PC-9 (cell line): Measurements from ENCODE around the gene NAGLU. TPM values are rescaled to one million over a fixed set of nuclear protein-coding genes. Genes with fewer than 3 reads are reported as not detected.
"Not testable (repeated sequence)": the region's sequence is repeated elsewhere in the genome, so short reads cannot be mapped to it uniquely, and the experiment has no call there.

Experiments used
- BruUV-seq: library from RNA; stranded (reverse); fragments of 400-500 nt; replicated peaks from 2 replicates; lab custom pipeline; 2021; lab: Mats Ljungman, UMichigan
- CTCF ChIA-PET: fragments of 300-600 bp; sonication (Branson Sonifier 250); formaldehyde crosslinking; loops from one replicate; lab custom pipeline; 2022; ENCODE audit warnings: antibody characterized with exemption; lab: Charles Lee
- POLR2A ChIA-PET: fragments of 300-600 bp; sonication (Branson Sonifier 250); formaldehyde crosslinking; loops from one replicate; lab custom pipeline; 2022; ENCODE audit warnings: antibody characterized with exemption; ENCODE audit not compliant: unreplicated experiment; lab: Charles Lee
- DNase-seq, 2 experiments: peaks; one replicate each; pipeline versions ENCODE4 v3.0.0 to v3.0.0-alpha.2; 2015 to 2022; ENCODE audit warnings: mixed read lengths in 1 of 2
- H2AFZ ChIP-seq: fragments of 200-600 bp; sonication (generic); 2 replicates; pipeline ENCODE4 v1.8.1; 2017; ENCODE audit warnings: antibody characterized with exemption
- H3F3A ChIP-seq: fragments of 200-600 bp; sonication (generic); 2 replicates; pipeline ENCODE4 v1.8.1; 2017; ENCODE audit warnings: antibody characterized with exemption, mild to moderate bottlenecking, low read depth; ENCODE audit not compliant: insufficient read depth
- H3K27ac ChIP-seq: fragments of 200-600 bp; sonication (generic); 2 replicates; pipeline ENCODE4 v1.6.1; 2016; ENCODE audit warnings: mixed run types
- H3K27me3 ChIP-seq: fragments of 200-600 bp; sonication (generic); 2 replicates; pipeline ENCODE4 v1.6.1; 2016; ENCODE audit warnings: low read depth, mixed run types; ENCODE audit not compliant: insufficient read depth
- H3K36me3 ChIP-seq: fragments of 200-600 bp; sonication (generic); 2 replicates; pipeline ENCODE4 v1.6.1; 2016; ENCODE audit warnings: low read depth, mixed run types
- H3K4me1 ChIP-seq: fragments of 200-600 bp; sonication (generic); replicated peaks from 2 replicates; pipeline ENCODE4 v1.6.1; 2016; ENCODE audit warnings: mixed run types; ENCODE audit not compliant: insufficient read depth
- H3K4me2 ChIP-seq: fragments of 200-600 bp; sonication (generic); 2 replicates; pipeline ENCODE4 v1.6.1; 2017; ENCODE audit warnings: mixed run types
- H3K4me3 ChIP-seq: fragments of 200-600 bp; sonication (generic); 2 replicates; pipeline ENCODE4 v1.6.1; 2016; ENCODE audit warnings: mixed run types
- H3K79me2 ChIP-seq: fragments of 200-600 bp; sonication (generic); 2 replicates; pipeline ENCODE4 v1.6.1; 2017; ENCODE audit warnings: low read depth, mixed run types
- H3K9me2 ChIP-seq: fragments of 200-600 bp; sonication (generic); 2 replicates; pipeline ENCODE4 v1.8.1; 2017; ENCODE audit warnings: mild to moderate bottlenecking; ENCODE audit not compliant: insufficient read depth
- H3K9me3 ChIP-seq: fragments of 200-600 bp; sonication (generic); 2 replicates; pipeline ENCODE4 v1.8.1; 2016; ENCODE audit warnings: low read depth; ENCODE audit not compliant: insufficient read depth
- H4K20me1 ChIP-seq: fragments of 200-600 bp; sonication (generic); 2 replicates; pipeline ENCODE4 v1.8.1; 2017; ENCODE audit not compliant: insufficient read depth
- EZH2 ChIP-seq: fragments of 200-600 bp; sonication (generic); IDR thresholded peaks from 2 replicates; pipeline ENCODE4 v1.8.0; 2017; ENCODE audit warnings: antibody characterized with exemption, low read depth
- intact Hi-C: fragments of 100-400 bp; cut with micrococcal nuclease; formaldehyde crosslinking; loops from one replicate; pipeline ENCODE4 v1.10.0; 2022; ENCODE audit not compliant: unreplicated experiment
- total RNA-seq: library from RNA; stranded (reverse); gene quantifications from 2 replicates; pipeline ENCODE4 v1.2.3, GENCODE V29; 2021
- TF ChIP-seq, protein P1 (sequence below): fragments of 200-600 bp; sonication (generic); conservative IDR thresholded peaks from 2 replicates; pipeline ENCODE4 v1.6.1; 2017; ENCODE audit warnings: mixed run types, antibody characterized with exemption, mild to moderate bottlenecking, moderate library complexity

The NAGLU gene
- total RNA-seq, 1 experiment from 2014 or later: 18.2 TPM

DNA sequence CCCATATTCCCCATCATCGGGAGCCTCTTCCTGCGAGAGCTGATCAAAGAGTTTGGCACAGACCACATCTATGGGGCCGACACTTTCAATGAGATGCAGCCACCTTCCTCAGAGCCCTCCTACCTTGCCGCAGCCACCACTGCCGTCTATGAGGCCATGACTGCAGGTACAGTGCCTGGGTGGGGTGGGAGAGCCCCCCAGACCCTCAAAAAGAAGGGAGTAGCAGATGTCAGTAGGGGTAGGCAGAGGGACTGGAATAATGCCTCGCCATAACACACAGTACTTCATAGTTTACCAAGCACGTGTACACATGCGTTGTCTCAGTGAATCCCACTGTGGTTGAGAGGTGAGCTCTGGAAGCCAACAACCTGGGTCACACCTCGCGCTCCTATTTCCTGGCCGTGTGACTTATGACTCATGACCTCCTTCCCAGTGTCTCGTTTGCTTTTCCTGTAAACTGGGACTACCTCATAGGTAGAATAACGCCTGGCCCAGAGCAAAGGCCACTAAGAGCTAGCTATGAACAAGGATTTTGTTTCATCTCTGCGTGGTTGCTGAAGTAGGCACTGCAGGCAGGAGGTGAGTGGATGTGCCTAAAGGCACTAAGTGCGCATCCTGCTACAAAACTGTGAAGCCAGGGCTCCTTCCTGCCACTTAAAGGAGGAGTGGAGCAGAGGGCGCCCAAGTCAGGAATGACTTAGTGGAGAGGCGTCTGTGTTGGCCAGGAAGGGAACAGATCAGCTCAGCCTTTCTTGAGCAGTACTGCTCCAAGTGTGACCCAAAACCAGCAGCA, 5.2 kb downstream of the NAGLU start:
- BruUV-seq: no TSS peak
- Histone ChIP-seq H3K27me3 (no peaks in the 10 kb centered on the region), H3F3A (peaks cover 21% of the 10 kb centered on the region), H2AFZ (no peak overlapping the region), H3K9me2 (no peaks in the 10 kb centered on the region), H3K4me1 (peaks cover 22% of the 10 kb centered on the region), H3K36me3 (peaks cover 6% of the 10 kb centered on the region; the same call in 1 of the 2 replicates), H3K4me2 (peak overlapping the region; percentile 31; the same call in 1 of the 2 replicates), H3K4me3 (no peak overlapping the region), H3K27ac (peak overlapping the region; percentile 48), H3K9me3 (no peaks in the 10 kb centered on the region), H4K20me1 (no peaks in the 10 kb centered on the region), H3K79me2 (peaks cover 10% of the 10 kb centered on the region)
- intact Hi-C loops: no loop called here
- ChIA-PET POLR2A (interaction anchor here (0.6 kb wide), 2 partner anchors 67 to 187 kb away, joined by 4 to 6 read pairs; no protein-coding TSS in a partner anchor), CTCF (no interaction called here)
- TF ChIP-seq, protein P1, sequence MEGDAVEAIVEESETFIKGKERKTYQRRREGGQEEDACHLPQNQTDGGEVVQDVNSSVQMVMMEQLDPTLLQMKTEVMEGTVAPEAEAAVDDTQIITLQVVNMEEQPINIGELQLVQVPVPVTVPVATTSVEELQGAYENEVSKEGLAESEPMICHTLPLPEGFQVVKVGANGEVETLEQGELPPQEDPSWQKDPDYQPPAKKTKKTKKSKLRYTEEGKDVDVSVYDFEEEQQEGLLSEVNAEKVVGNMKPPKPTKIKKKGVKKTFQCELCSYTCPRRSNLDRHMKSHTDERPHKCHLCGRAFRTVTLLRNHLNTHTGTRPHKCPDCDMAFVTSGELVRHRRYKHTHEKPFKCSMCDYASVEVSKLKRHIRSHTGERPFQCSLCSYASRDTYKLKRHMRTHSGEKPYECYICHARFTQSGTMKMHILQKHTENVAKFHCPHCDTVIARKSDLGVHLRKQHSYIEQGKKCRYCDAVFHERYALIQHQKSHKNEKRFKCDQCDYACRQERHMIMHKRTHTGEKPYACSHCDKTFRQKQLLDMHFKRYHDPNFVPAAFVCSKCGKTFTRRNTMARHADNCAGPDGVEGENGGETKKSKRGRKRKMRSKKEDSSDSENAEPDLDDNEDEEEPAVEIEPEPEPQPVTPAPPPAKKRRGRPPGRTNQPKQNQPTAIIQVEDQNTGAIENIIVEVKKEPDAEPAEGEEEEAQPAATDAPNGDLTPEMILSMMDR: no peak
- no peak for TF ChIP-seq EZH2
- peak in 1 of 2 experiments; percentile 73 for DNase-seq

DNA sequence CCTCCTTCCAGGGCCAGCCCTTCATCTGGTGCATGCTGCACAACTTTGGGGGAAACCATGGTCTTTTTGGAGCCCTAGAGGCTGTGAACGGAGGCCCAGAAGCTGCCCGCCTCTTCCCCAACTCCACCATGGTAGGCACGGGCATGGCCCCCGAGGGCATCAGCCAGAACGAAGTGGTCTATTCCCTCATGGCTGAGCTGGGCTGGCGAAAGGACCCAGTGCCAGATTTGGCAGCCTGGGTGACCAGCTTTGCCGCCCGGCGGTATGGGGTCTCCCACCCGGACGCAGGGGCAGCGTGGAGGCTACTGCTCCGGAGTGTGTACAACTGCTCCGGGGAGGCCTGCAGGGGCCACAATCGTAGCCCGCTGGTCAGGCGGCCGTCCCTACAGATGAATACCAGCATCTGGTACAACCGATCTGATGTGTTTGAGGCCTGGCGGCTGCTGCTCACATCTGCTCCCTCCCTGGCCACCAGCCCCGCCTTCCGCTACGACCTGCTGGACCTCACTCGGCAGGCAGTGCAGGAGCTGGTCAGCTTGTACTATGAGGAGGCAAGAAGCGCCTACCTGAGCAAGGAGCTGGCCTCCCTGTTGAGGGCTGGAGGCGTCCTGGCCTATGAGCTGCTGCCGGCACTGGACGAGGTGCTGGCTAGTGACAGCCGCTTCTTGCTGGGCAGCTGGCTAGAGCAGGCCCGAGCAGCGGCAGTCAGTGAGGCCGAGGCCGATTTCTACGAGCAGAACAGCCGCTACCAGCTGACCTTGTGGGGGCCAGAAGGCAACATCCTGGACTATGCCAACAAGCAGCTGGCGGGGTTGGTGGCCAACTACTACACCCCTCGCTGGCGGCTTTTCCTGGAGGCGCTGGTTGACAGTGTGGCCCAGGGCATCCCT, 7.4 kb downstream of the NAGLU start:
- Histone ChIP-seq H3K9me2 (no peaks in the 10 kb centered on the region), H3K4me1 (peaks cover 15% of the 10 kb centered on the region), H3K27ac (no peak overlapping the region), H3K27me3 (no peaks in the 10 kb centered on the region), H3K36me3 (peaks cover 6% of the 10 kb centered on the region; the same call in 1 of the 2 replicates), H3K4me3 (no peak overlapping the region), H3K9me3 (no peaks in the 10 kb centered on the region), H4K20me1 (no peaks in the 10 kb centered on the region), H3K79me2 (no peaks in the 10 kb centered on the region), H3F3A (peaks cover 18% of the 10 kb centered on the region), H2AFZ (no peak overlapping the region), H3K4me2 (no peak overlapping the region)
- no peak for DNase-seq
- intact Hi-C loops: no loop called here
- BruUV-seq: no TSS peak
- CTCF ChIA-PET: no interaction called here
- POLR2A ChIA-PET: no interaction called here
- TF ChIP-seq, protein P1: no peak
- TF ChIP-seq EZH2: no peak

DNA sequence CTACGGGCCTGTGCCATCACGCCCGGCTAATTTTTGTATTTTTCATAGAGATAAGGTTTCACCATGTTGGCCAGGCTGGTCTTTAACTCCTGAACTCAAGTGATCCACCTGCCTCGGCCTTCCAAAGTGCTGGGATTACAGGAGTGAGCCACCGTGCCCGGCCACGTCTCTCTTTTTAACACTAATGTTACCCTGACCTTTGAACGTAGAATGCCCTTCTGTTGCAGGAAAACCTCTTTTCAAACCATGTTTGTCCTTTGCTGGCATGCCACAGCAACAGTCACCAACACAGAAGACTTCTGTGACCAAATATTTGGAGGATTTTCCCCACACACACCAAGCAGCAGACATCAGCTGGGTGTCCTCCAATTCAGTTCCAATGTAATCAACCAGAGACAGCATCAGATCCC, 8.8 kb downstream of the NAGLU start:
- no peak for DNase-seq
- Histone ChIP-seq H4K20me1 (no peaks in the 10 kb centered on the region), H3F3A (peaks cover 21% of the 10 kb centered on the region), H3K4me3 (no peak overlapping the region), H2AFZ (no peak overlapping the region), H3K4me1 (peaks cover 15% of the 10 kb centered on the region), H3K79me2 (no peaks in the 10 kb centered on the region), H3K9me2 (no peaks in the 10 kb centered on the region), H3K36me3 (no peaks in the 10 kb centered on the region), H3K27me3 (no peaks in the 10 kb centered on the region), H3K9me3 (no peaks in the 10 kb centered on the region), H3K4me2 (no peak overlapping the region), H3K27ac (no peak overlapping the region)
- intact Hi-C loops: no loop called here
- BruUV-seq: no TSS peak
- CTCF ChIA-PET: no interaction called here
- TF ChIP-seq, protein P1: no peak
- POLR2A ChIA-PET: no interaction called here

DNA sequence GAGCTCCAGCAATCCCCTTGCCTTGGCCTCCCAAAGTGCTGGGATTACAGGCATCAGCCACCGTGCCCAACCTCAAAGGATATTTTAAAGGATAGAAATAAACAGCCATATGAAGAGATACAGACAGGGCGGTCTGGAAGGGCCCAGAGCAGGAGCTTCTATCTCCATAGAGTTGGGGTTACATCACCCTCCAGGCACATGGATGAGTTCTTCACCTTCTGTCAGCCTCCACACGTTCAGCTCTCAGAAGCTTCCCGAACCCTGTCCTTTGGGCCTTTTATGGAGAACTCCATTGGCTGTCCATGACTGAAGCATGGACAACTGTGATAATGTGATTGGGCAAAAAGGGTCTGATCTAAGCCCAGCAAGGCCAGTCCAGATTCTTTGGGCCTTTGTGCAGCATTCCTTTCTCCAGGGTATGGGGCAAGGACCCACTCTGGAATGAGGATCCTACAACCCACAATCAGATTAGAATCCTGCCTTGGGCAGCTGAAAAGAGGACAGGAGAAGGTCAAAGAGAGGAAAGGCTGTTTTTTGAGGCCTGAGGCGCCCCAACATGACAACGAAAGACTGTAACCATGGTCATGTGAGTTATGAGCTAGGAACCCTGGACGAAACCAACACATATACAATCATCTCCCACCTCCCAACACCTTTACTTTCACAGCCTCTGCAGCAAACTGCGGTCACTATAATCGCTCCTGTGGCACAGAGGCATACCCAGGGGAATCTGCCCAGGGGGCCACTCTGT, 9.9 kb downstream of the NAGLU start:
- H3K27ac ChIP-seq, CTCF ChIA-PET, H3K4me2 ChIP-seq, H3K27me3 ChIP-seq, H3K36me3 ChIP-seq, BruUV-seq, H3K79me2 ChIP-seq, POLR2A ChIA-PET, H3K4me3 ChIP-seq, H3K9me3 ChIP-seq, H4K20me1 ChIP-seq, H2AFZ ChIP-seq, H3K9me2 ChIP-seq, intact Hi-C loops: not testable (repeated sequence)
- H3K4me1 ChIP-seq: peaks cover 13% of the 10 kb centered on the region
- peak in 1 of 2 experiments; percentile 43 for DNase-seq
- peaks cover 16% of the 10 kb centered on the region for H3F3A ChIP-seq
